ENCODE results near the gene YOD1. TPM values are rescaled to one million over a fixed set of nuclear protein-coding genes. Genes with fewer than 3 reads are reported as not detected.

Gene YOD1
- total RNA-seq, 1 donor from 2014 or later = 5.5 TPM

- Mint-ChIP-seq H3K27ac (ENCODE audit: unreplicated experiment) (peak within 1 kb of the TSS; percentile 94), H3K4me1 (ENCODE audit: low read depth) (peaks cover 36% of the 10 kb centered on the region), H3K27me3 (ENCODE audit: low read depth) (no peaks in the 10 kb centered on the region), H3K4me3 (ENCODE audit: unreplicated experiment) (peak within 1 kb of the TSS; percentile 86), H3K36me3 (ENCODE audit: low read depth) (peaks cover 5% of the 10 kb centered on the region), H3K9me3 (ENCODE audit: low read depth) (no peaks in the 10 kb centered on the region)
- peak; percentile 99 for DNase-seq (ENCODE audit: low spot score)
- TF ChIP-seq, protein P1, sequence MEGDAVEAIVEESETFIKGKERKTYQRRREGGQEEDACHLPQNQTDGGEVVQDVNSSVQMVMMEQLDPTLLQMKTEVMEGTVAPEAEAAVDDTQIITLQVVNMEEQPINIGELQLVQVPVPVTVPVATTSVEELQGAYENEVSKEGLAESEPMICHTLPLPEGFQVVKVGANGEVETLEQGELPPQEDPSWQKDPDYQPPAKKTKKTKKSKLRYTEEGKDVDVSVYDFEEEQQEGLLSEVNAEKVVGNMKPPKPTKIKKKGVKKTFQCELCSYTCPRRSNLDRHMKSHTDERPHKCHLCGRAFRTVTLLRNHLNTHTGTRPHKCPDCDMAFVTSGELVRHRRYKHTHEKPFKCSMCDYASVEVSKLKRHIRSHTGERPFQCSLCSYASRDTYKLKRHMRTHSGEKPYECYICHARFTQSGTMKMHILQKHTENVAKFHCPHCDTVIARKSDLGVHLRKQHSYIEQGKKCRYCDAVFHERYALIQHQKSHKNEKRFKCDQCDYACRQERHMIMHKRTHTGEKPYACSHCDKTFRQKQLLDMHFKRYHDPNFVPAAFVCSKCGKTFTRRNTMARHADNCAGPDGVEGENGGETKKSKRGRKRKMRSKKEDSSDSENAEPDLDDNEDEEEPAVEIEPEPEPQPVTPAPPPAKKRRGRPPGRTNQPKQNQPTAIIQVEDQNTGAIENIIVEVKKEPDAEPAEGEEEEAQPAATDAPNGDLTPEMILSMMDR (IDR thresholded peaks at IDR 0.05) = peak; percentile 49
These were observed 2.1 kb upstream of the YOD1 start, which contains the start of gene PFKFB2 for GRCh38 chr1:207052911-207053769. Gene PFKFB2, plus strand, starts transcription at chr1:207053275. Its CDS starts 1,443 bp downstream, at chr1:207054718.

DNA sequence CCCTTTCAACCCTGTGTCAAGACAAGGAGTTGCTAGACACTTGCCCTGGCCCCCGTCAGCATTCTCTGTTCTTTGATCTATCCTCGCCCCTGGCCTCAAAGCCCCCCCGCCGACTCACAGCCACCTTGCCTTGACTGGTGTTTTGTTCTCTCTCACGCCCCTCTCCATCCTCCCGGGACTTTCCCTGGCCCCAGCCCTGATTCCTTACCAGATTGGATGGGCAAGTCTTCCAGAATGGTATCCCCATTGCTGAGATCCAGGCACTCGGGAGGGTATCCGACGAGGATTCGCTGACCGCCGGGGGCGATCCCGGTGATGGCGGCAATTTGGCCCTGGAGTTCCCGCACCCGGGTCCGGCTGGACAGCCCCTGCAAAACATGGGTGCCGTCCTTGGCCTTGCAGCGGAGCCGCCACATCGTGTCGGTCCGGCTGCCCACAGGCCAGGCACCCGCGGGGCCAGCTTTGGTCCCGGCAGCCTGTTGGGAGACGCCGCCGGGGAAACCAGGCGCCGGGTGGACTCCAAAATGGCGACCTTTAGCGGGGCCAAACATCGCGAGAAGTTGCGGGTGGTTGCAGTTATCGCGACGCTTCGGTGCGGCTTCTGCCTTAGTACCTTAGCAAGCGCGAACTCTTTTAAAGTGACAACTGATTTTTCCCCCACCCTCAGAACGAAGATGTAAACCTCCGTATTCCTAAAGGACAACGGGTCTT, 373 bp downstream of the YOD1 start:
- TF ChIP-seq, protein P1 (IDR thresholded peaks at IDR 0.05) = no peak
- H3K4me3 Mint-ChIP-seq (ENCODE audit: unreplicated experiment) = peak overlapping the region; percentile 86
- H3K9me3 Mint-ChIP-seq (ENCODE audit: low read depth) = no peaks in the 10 kb centered on the region
- peak overlapping the region; percentile 95 for H3K27ac Mint-ChIP-seq (ENCODE audit: unreplicated experiment)
- H3K4me1 Mint-ChIP-seq (ENCODE audit: low read depth) = peaks cover 58% of the 10 kb centered on the region
- peak; percentile 95 for DNase-seq (ENCODE audit: low spot score)
- H3K36me3 Mint-ChIP-seq (ENCODE audit: low read depth) = peaks cover 6% of the 10 kb centered on the region
- no peaks in the 10 kb centered on the region for H3K27me3 Mint-ChIP-seq (ENCODE audit: low read depth)

GRCh38 chr1:207049974-207050391, 1.0 kb downstream of the YOD1 start:
- Mint-ChIP-seq H3K4me1 (ENCODE audit: low read depth) (peaks cover 61% of the 10 kb centered on the region), H3K36me3 (ENCODE audit: low read depth) (peaks cover 6% of the 10 kb centered on the region), H3K27me3 (ENCODE audit: low read depth) (no peaks in the 10 kb centered on the region), H3K27ac (ENCODE audit: unreplicated experiment) (peak overlapping the region; percentile 95), H3K4me3 (ENCODE audit: unreplicated experiment) (peak overlapping the region; percentile 86), H3K9me3 (ENCODE audit: low read depth) (no peaks in the 10 kb centered on the region)
- DNase-seq (ENCODE audit: low spot score) = no peak
- TF ChIP-seq, protein P1 (IDR thresholded peaks at IDR 0.05) = peak; percentile 89

GRCh38 chr1:207049514-207049913, 1.5 kb downstream of the YOD1 start:
- TF ChIP-seq, protein P1 (IDR thresholded peaks at IDR 0.05) = no peak
- H3K4me1 Mint-ChIP-seq (ENCODE audit: low read depth) = peaks cover 61% of the 10 kb centered on the region

DNA sequence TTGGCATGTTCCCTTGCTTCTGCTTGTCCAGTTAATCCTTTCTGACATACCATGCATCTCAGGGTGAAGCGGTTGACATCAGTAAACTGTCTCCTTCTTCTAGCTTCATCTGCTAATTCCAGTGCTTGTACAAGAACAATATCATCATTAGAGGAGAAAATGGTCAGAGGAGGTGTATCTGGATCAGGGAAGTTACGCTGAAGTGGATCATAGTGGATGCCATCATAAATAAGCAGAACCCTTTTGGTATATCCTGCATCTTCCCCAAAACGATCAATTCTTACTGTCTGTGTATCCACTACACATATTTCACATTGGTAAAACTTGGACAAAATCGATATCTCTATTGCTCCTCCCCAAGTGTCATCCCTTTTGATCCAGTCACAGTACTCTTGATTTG, 2.0 kb downstream of the YOD1 start:
- Mint-ChIP-seq H3K9me3 (ENCODE audit: low read depth) (no peaks in the 10 kb centered on the region), H3K27ac (ENCODE audit: unreplicated experiment) (no peak overlapping the region), H3K4me3 (ENCODE audit: unreplicated experiment) (peak overlapping the region; percentile 86), H3K4me1 (ENCODE audit: low read depth) (peaks cover 61% of the 10 kb centered on the region), H3K36me3 (ENCODE audit: low read depth) (peaks cover 6% of the 10 kb centered on the region), H3K27me3 (ENCODE audit: low read depth) (no peaks in the 10 kb centered on the region)
- DNase-seq (ENCODE audit: low spot score) = no peak
- TF ChIP-seq, protein P1 (IDR thresholded peaks at IDR 0.05) = no peak

More at GRCh38 chr1:207049514-207049913, 1.5 kb downstream of the YOD1 start:
- H3K4me3 Mint-ChIP-seq (ENCODE audit: unreplicated experiment) = peak overlapping the region; percentile 86
- H3K27ac Mint-ChIP-seq (ENCODE audit: unreplicated experiment) = no peak overlapping the region
- peaks cover 6% of the 10 kb centered on the region for H3K36me3 Mint-ChIP-seq (ENCODE audit: low read depth)
- H3K27me3 Mint-ChIP-seq (ENCODE audit: low read depth) = no peaks in the 10 kb centered on the region
- no peaks in the 10 kb centered on the region for H3K9me3 Mint-ChIP-seq (ENCODE audit: low read depth)
- DNase-seq (ENCODE audit: low spot score) = no peak
